B cell (primary cell): ENCODE results near the gene HECA. TPM values are rescaled to one million over a fixed set of nuclear protein-coding genes. Genes with fewer than 3 reads are reported as not detected.

Experiments
- ATAC-seq: fragments of 200-7000 bp; cut with Tn5 transposase; one replicate; pipeline ENCODE4 v1.10.0; 2021; ENCODE audit warnings: low read depth, mild to moderate bottlenecking, moderate number of reproducible peaks, moderate library complexity
- CTCF ChIA-PET: fragments of 350-600 bp; sonication (Branson Sonifier 250); formaldehyde crosslinking; loops from one replicate; lab custom pipeline; 2021; ENCODE audit warnings: antibody characterized with exemption, inconsistent platforms; lab: Charles Lee
- POLR2A ChIA-PET: fragments of 350-600 bp; sonication (Branson Sonifier 250); formaldehyde crosslinking; loops from one replicate; lab custom pipeline; 2021; ENCODE audit warnings: antibody characterized with exemption; lab: Charles Lee
- DNase-seq: peaks from one replicate; pipeline ENCODE4 v3.0.0; 2013
- H2AFZ ChIP-seq: 2 replicates; pipeline ENCODE4 v1.6.1; 2012; ENCODE audit warnings: mild to moderate bottlenecking, low read depth, low read length; ENCODE audit not compliant: insufficient read depth, poor library complexity, severe bottlenecking
- H3K27ac ChIP-seq, 2 donors: 1 replicate in 1 of 2; 2 replicates in 1 of 2; pipeline ENCODE4 v1.5.1; 2012 to 2013; ENCODE audit warnings: low read length in 2 of 2, mild to moderate bottlenecking in 2 of 2, moderate library complexity in 1 of 2
- H3K27me3 ChIP-seq, 4 experiments: fragments of 200-600 bp in 1 of 4; sonication (generic) in 1 of 4; replicated peaks in 1 of 4; 1 replicate in 2 of 4; 2 replicates in 2 of 4; pipeline versions ENCODE4 v1.6.1 to v1.7.0; 2013 to 2016; ENCODE audit warnings: low read length in 3 of 4, mild to moderate bottlenecking in 2 of 4, mixed read lengths in 1 of 4, moderate library complexity in 1 of 4; ENCODE audit not compliant: insufficient read depth in 4 of 4, control insufficient read depth in 3 of 4; ENCODE audit errors: control extremely low read depth in 1 of 4
- H3K36me3 ChIP-seq, 2 experiments: replicated peaks in 1 of 2; 1 replicate in 1 of 2; 2 replicates in 1 of 2; pipeline versions ENCODE4 v1.6.1 to v1.7.1; 2013; ENCODE audit warnings: low read length in 1 of 2; ENCODE audit not compliant: insufficient read depth in 2 of 2, control insufficient read depth in 1 of 2; ENCODE audit errors: control extremely low read depth in 1 of 2, extremely low read depth in 1 of 2
- H3K4me1 ChIP-seq, 2 donors: fragments of 200-600 bp in 1 of 2; sonication (generic) in 1 of 2; 1 replicate in 1 of 2; 2 replicates in 1 of 2; pipeline versions ENCODE4 v1.5.1 to v1.6.1; 2013 to 2017; ENCODE audit warnings: low read length in 2 of 2; ENCODE audit not compliant: control insufficient read depth in 2 of 2, insufficient read depth in 2 of 2
- H3K4me2 ChIP-seq: replicated peaks from 2 replicates; pipeline ENCODE3; 2012; ENCODE audit warnings: mild to moderate bottlenecking, low read depth, low read length; ENCODE audit not compliant: poor library complexity, severe bottlenecking
- H3K4me3 ChIP-seq, 5 experiments: fragments of 200-600 bp in 1 of 5; sonication (generic) in 1 of 5; 1 replicate in 3 of 5; 2 replicates in 2 of 5; pipeline versions ENCODE4 v1.5.1 to v1.7.0; 2011 to 2016; ENCODE audit warnings: low read length in 4 of 5, mild to moderate bottlenecking in 4 of 5, low read depth in 2 of 5, control low read depth in 1 of 5, moderate library complexity in 1 of 5; ENCODE audit not compliant: insufficient read depth in 1 of 5; ENCODE audit errors: control extremely low read depth in 1 of 5, extremely low read depth in 1 of 5
- H3K79me2 ChIP-seq: fragments of 200-600 bp; sonication (generic); one replicate; pipeline ENCODE4 v1.6.0; 2016; ENCODE audit warnings: low read length; ENCODE audit not compliant: control insufficient read depth, insufficient read depth
- H3K9ac ChIP-seq: fragments of 200-600 bp; sonication (generic); 2 replicates; pipeline ENCODE4 v1.6.1; 2017; ENCODE audit warnings: mild to moderate bottlenecking, low read length, moderate library complexity
- H3K9me3 ChIP-seq, 3 donors: one replicate each; pipeline versions ENCODE4 v1.6.1 to v1.7.1; 2013; ENCODE audit warnings: low read length in 2 of 3; ENCODE audit not compliant: control insufficient read depth in 2 of 3, insufficient read depth in 1 of 3; ENCODE audit errors: control extremely low read depth in 1 of 3
- H4K20me1 ChIP-seq: 2 replicates; pipeline ENCODE4 v1.6.0; 2012; ENCODE audit warnings: mild to moderate bottlenecking, low read length; ENCODE audit not compliant: insufficient read depth, control insufficient read depth, poor library complexity, severe bottlenecking
- H3K27ac Mint-ChIP-seq: one replicate; pipeline ENCODE4 v1.8.0; 2021; ENCODE audit warnings: mixed read lengths
- H3K27me3 Mint-ChIP-seq: one replicate; pipeline ENCODE4 v1.8.0; 2021; ENCODE audit warnings: mixed read lengths
- H3K4me1 Mint-ChIP-seq: one replicate; pipeline ENCODE4 v1.8.0; 2021; ENCODE audit warnings: mixed read lengths
- H3K4me3 Mint-ChIP-seq: one replicate; pipeline ENCODE4 v1.8.0; 2021; ENCODE audit warnings: mixed read lengths
- H3K9me3 Mint-ChIP-seq: one replicate; pipeline ENCODE4 v1.8.0; 2022; ENCODE audit warnings: mixed read lengths; ENCODE audit not compliant: insufficient read depth
- EZH2 ChIP-seq: IDR thresholded peaks from 2 replicates; pipeline ENCODE4 v1.6.1; 2012; ENCODE audit warnings: borderline replicate concordance, low read depth, mild to moderate bottlenecking, moderate library complexity, low read length; ENCODE audit not compliant: insufficient read depth, poor library complexity, severe bottlenecking
- WGBS: methylation state at CpG from one replicate; pipeline ENCODE4 v1.1.5; 2013; ENCODE audit warnings: missing lambda C conversion rate; ENCODE audit not compliant: insufficient coverage; 5-methylcytosine and 5-hydroxymethylcytosine counted together
- intact Hi-C: fragments of 100-400 bp; cut with micrococcal nuclease; formaldehyde crosslinking; loops from one replicate; pipeline ENCODE4 v1.10.0; 2022
- polyA plus RNA-seq: library from polyadenylated mRNA; depleted of rRNA; stranded (reverse); fragments of >200 nt; gene quantifications from 2 replicates; pipeline ENCODE4 v1.2.3, GENCODE V29; 2012
- total RNA-seq, 2 donors: library from RNA; stranded (reverse); fragments of 120-200 nt in 1 of 2; gene quantifications; 1 replicate in 1 of 2; 2 replicates in 1 of 2; pipeline versions ENCODE4 v1.2.3 to v1.2.4, GENCODE V29; 2013 to 2022
- TF ChIP-seq, protein P1 (sequence below): fragments of 200-600 bp; IDR thresholded peaks from one replicate; pipeline ENCODE4 v1.8.0; 2022; ENCODE audit warnings: antibody characterized with exemption, mild to moderate bottlenecking

Gene HECA
- total and polyA plus RNA-seq, 2 donors (not counting 1 experiment from before 2014, with no cell fraction given): 19.2 to 50.4 TPM

DNA sequence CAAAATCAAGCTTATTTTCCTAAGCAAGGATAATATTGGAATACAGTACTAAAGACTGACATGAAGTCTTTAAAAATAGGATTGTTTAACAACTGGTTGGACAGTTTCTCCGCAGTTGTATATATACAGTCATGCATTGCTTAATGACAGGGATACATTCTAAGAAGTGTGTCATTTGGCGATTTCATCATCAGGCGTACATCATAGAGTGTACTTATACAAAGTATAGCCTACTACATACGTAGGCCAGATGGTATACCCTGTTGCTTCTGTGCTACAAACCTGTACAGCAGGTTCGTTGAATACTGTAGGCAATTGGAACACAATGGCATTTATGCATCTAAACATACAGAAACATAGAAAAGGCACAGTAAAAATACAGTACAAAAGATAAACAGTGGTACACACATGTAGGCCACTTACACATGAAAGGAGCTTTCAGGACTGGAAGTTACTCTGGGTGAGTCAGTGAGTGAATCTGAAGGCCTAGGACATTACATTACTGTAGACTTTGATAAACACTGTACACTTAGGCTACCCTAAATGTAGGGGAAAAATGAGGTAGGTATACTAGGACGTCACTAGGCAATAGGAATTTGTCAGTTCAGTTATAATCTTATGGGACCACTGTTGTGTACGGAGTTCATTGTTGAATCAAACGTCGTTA lies 20.1 kb downstream of the HECA start:
- ChIA-PET CTCF (interaction anchor here (1.9 kb wide), 1 partner anchor 17 kb away, joined by 6 read pairs; no protein-coding TSS in a partner anchor), POLR2A (no interaction called here)
- Histone ChIP-seq H4K20me1 (peaks cover 90% of the 10 kb centered on the region), H3K27me3 (no peaks in the 10 kb centered on the region), H3K9me3 (no peaks in the 10 kb centered on the region), H3K79me2 (peaks cover 95% of the 10 kb centered on the region), H3K4me1 (peaks cover 27 to 35% of the 10 kb centered on the region in 2 donors), H3K36me3 (peaks cover 0 to 20% of the 10 kb centered on the region in 2 experiments), H3K4me2 (no peak overlapping the region), H3K4me3 (no peak overlapping the region), H2AFZ (no peak overlapping the region), H3K9ac (no peak overlapping the region), H3K27ac (peak overlapping the region in 1 of 2 donors; percentile 18)
- Mint-ChIP-seq H3K9me3 (no peaks in the 10 kb centered on the region), H3K27ac (no peak overlapping the region), H3K4me3 (no peak overlapping the region), H3K4me1 (peaks cover 67% of the 10 kb centered on the region), H3K27me3 (no peaks in the 10 kb centered on the region)
- 100% methylated on average over 2 of the region's 9 CpGs for WGBS
- no peak for TF ChIP-seq EZH2
- TF ChIP-seq, protein P1, sequence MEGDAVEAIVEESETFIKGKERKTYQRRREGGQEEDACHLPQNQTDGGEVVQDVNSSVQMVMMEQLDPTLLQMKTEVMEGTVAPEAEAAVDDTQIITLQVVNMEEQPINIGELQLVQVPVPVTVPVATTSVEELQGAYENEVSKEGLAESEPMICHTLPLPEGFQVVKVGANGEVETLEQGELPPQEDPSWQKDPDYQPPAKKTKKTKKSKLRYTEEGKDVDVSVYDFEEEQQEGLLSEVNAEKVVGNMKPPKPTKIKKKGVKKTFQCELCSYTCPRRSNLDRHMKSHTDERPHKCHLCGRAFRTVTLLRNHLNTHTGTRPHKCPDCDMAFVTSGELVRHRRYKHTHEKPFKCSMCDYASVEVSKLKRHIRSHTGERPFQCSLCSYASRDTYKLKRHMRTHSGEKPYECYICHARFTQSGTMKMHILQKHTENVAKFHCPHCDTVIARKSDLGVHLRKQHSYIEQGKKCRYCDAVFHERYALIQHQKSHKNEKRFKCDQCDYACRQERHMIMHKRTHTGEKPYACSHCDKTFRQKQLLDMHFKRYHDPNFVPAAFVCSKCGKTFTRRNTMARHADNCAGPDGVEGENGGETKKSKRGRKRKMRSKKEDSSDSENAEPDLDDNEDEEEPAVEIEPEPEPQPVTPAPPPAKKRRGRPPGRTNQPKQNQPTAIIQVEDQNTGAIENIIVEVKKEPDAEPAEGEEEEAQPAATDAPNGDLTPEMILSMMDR: no peak
- DNase-seq (no peak), ATAC-seq (no peak)
- intact Hi-C loops: loop anchor here (5.0 kb wide), 1 partner anchor 32 kb away; no protein-coding TSS in a partner anchor

DNA sequence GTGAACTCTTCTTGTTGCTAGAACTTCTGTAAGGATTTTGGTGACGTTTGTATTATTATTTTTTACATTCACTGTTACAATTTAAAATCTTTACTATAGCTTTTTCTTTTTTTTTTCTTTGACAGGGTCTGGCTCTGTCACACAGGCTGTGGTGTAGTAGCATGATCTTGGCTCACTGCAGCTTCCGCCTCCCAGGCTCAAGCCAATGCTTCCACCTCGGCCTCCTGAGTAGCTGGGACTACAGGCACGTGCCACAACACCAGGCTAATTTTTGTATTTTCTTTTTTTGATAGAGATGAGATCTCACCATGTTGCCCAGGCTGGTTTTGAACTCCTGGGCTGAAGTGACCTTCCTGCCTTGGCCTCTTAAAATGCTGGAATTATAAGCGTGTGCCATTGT lies 21.2 kb downstream of the HECA start:
- H3K27ac ChIP-seq: no peak overlapping the region
- H3K27ac Mint-ChIP-seq: no peak overlapping the region

More for the DNA sequence above, 21.2 kb downstream of the HECA start:
- no peak overlapping the region for H3K4me3 Mint-ChIP-seq
- Histone ChIP-seq H3K4me1 (peaks cover 34 to 35% of the 10 kb centered on the region in 2 donors), H3K4me3 (no peak overlapping the region), H3K9me3 (no peaks in the 10 kb centered on the region), H3K79me2 (peaks cover 96% of the 10 kb centered on the region), H2AFZ (no peak overlapping the region), H3K27me3 (no peaks in the 10 kb centered on the region), H3K9ac (no peak overlapping the region), H3K36me3 (peaks cover 0 to 20% of the 10 kb centered on the region in 2 experiments), H4K20me1 (peaks cover 93% of the 10 kb centered on the region), H3K4me2 (no peak overlapping the region)
- intact Hi-C loops: no loop called here
- DNase-seq (no peak), ATAC-seq (no peak)
- H3K27me3 Mint-ChIP-seq: no peaks in the 10 kb centered on the region
- ChIA-PET CTCF (interaction anchor here (0.9 kb wide), 1 partner anchor 214 kb away, joined by 3 read pairs; no protein-coding TSS in a partner anchor), POLR2A (no interaction called here)
- 96% methylated on average over 3 of the region's 5 CpGs for WGBS
- TF ChIP-seq, protein P1: no peak
- no peak for TF ChIP-seq EZH2
- peaks cover 72% of the 10 kb centered on the region for H3K4me1 Mint-ChIP-seq
- no peaks in the 10 kb centered on the region for H3K9me3 Mint-ChIP-seq
